SK-MEL-5 (cell line): ENCODE measurements around the gene MAP3K20. TPM values are rescaled to one million over a fixed set of nuclear protein-coding genes. Genes with fewer than 3 reads are reported as not detected.
A peak's percentile ranks its signal among the peaks of the same experiment; 100 is the strongest.
"Not testable (repeated sequence)": the region's sequence is repeated elsewhere in the genome, so short reads cannot be mapped to it uniquely, and the experiment has no call there.

Experiments used
- DNase-seq: peaks from one replicate; pipeline ENCODE4 v3.0.0-alpha.2; 2016; ENCODE audit warnings: low read depth, low spot score
- in situ Hi-C: cut with HindIII; loops from 2 replicates; pipeline ENCODE4 v1.10.0; 2016; ENCODE audit warnings: low sequenced_read_pairs, high pct_unique_total_duplicates, low pct_unique_long_range_greater_than_20kb
- total RNA-seq: library from RNA; depleted of rRNA; stranded (reverse); fragments of >200 nt; shearing (Covaris generic); gene quantifications from 2 replicates; pipeline ENCODE4 v1.2.3, GENCODE V29; 2014

The MAP3K20 gene
- total RNA-seq, 1 experiment from 2014 or later: 11.2 TPM

DNA sequence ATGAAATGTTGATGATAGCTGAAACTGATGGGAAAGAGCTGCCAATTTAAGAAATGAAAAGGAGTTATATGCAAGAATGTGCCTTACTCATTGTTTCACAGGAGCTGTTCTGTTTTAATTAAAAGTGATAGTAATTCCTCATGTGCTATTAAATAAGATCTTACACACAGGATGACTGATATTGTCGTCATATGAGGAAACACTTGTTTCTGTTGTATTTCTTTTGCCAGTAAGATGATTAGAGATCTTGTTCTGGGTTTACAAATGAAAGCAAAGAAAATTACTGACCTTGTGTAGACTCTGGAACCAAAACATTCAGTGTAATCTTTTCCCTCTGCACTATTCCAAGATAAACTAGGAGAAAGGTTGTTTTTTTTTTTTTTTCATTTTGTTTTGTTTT lies 123.6 kb downstream of the MAP3K20 start:
- DNase-seq: no peak
- in situ Hi-C loops: no loop called here

DNA sequence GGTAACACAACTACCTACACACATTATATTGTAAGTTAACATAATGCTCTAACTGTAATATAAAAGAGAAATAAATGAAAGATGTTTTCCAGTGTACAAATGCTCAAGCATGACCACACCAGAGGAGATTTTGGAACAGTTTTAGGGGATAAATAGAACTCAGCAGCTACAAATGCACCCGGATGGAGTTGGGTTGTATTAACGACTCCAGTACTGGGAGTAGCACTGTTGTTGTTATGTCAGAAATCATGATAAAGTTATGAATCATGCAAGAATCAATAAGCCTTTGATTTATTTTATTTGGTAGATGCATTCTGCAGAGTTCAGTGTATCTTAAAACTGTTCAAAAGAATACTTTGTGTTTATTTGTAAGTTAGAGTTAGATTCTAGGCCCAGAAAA lies 126.9 kb downstream of the MAP3K20 start:
- in situ Hi-C loops: no loop called here
- no peak for DNase-seq

DNA sequence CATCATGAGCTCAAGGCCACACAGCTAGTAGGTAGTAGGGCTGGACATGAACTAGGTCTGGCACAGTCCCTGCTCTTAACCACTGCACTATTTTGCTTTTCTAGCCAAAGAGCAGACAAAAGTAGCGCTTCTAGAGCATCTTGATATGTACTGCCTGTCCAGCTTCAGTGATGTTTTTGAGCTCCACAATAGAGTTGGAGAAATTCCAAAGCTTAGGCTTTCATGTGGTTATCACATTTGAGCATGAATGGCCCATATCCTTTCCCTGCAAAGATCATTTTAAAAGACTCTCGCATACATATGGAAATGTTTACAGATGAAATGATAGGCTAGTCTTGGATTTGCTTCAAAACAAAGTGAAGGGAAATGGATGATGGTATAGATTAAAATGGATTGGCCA lies 128.7 kb downstream of the MAP3K20 start:
- DNase-seq: no peak
- in situ Hi-C loops: no loop called here

DNA sequence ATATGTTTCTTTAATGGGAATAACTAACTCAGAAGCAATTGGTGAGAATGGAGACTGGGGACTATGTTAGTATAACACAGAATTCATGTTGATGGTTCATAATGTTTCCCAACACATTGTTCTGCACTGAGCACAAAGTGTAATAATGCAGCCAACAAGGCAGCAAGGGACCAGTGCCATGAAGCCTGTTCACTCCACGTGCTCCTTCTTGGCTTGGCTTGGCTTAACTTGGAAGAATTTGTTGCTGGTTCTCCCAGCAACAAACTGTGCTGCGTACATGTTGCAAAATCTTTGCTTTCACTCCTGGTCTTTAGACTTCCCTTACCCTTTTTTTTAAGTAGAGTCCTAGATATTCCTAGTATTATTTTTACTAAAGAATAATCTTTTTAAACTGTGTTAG lies 129.7 kb downstream of the MAP3K20 start:
- DNase-seq: no peak
- in situ Hi-C loops: no loop called here

DNA sequence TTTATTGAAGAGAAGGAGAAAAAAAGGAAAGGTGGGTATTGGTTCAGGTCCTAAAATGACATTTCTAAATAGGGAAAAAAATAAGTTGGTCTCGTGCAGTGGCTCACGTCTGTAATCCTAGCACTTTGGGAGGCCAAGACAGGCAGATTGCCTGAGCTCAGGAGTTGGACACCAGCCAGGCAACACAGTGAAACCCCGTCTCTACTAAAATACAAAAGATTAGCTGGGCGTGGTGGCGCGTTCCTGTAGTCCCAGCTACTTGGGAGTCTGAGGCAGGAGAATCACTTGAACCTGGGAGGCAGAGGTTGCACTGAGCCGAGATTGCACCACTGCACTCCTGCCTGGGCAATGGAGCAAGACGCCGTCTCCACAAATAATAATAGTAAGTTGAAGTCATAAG lies 131.5 kb downstream of the MAP3K20 start:
- in situ Hi-C loops, DNase-seq: not testable (repeated sequence)

DNA sequence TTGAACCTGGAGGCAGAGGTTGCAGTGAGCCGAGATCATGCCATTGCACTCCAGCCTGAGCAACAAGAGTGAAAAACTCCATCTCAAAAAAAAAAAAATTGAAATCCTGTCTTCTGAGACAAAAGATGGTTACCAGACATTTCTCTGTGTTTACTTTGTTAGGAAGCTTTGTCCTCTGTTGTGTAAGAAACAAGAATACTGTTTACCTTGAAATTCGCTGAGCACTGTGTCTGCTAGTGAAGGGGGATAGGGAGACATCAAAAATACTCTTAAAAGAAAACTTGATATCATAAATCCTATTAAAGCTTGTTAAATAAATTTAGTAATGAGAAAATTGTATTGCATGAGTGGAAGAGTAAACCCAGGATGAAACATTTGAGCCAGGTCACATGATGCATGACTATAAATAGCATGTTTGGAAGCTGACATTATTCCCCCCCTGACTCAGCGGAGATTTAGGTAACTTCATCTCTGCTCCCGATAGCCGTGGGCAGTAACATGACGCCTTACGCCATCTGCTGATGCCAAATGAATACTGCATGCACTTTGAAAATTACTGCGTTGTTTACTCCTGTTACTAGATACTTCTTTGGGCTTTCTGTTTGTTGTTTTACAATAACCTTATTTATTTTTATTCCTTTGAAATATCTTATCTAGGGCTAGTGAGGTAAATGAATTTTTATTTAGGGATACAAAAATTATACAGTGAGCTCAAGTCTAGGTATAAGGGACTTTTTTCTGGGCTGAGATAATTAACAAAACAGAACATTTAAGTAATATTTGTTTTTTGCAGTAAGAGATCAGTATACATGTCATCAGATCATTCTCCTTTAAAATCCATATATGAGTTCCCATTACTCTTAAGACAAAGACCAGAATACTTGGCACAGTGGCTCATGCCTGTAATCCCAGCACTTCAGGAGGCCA lies 134.9 kb downstream of the MAP3K20 start:
- in situ Hi-C loops: no loop called here
- peak; percentile 86 for DNase-seq

DNA sequence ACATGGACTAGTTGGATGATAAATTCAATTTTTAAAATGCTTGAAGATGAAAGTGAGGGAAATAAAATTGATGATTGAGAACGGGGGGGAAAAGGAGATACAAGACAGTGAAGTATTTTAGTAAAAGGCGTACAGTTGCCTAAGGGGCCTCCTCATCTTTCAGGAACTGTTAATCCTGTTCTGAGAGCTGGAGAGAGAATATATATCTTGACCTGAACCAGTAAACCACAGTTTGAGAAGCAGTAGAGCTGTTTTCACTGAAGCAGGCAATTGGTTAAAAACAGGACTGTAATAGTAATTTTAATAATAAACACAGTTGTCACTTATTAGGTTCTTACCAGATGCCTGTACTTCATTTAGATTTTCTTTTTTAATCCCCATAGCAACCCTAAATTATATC lies 137.5 kb downstream of the MAP3K20 start:
- in situ Hi-C loops: no loop called here
- DNase-seq: no peak

DNA sequence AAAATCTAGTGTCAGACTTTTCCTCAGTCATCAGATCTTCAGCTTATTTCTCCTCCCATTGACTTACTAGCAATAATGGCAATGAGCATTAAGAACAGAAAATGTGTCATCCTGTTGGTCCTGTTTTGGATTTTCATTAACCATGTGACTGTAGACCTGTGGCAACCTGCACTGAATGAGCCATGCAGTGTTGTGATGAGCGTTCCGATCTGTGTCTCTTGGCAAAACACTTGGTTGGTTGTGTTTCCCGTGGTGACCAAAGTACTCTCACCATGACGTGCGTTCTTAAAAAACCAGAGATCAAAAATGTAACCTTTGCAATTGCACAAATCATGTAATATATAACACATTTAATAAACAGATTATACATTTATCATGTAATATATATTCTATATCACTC lies 138.6 kb downstream of the MAP3K20 start:
- in situ Hi-C loops: no loop called here
- no peak for DNase-seq

DNA sequence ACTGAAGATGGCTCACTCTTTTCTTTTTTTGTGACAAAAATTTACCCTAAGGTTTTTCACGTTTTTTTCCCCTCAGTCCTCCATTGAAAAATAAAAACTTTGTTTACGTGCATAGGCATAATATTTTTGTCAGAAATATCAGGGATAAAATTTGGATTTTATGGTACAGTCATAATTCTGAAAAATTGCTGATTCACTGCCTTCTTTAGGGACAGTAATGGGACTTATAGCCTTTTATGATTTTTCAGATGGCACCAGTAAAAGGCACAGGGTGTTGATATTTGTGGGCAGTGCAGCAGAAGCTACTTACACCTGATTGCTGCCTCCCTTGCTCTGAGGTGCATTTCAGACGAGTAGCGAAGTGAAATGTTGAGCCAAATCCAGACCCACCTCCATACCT lies 139.7 kb downstream of the MAP3K20 start:
- in situ Hi-C loops: no loop called here
- no peak for DNase-seq

DNA sequence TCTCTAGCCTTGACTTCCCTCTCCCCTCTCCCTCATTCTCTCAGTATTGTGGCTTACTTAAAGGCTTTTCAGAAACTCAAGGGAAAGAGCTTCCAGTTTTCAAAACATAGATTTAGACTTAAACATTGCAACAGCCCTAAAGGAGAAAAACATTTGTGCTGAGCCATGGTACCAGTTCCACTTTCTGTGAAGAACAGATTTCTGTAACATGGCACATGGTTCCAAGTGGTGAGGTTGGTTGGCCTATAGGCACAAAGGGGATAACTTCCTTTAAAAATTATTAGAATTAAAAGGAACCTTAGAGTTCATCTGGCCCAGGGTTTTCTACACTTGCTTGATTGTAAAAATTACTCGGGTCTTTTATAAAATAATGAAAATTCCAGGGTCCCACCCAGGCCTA lies 140.4 kb downstream of the MAP3K20 start:
- in situ Hi-C loops: no loop called here

DNA sequence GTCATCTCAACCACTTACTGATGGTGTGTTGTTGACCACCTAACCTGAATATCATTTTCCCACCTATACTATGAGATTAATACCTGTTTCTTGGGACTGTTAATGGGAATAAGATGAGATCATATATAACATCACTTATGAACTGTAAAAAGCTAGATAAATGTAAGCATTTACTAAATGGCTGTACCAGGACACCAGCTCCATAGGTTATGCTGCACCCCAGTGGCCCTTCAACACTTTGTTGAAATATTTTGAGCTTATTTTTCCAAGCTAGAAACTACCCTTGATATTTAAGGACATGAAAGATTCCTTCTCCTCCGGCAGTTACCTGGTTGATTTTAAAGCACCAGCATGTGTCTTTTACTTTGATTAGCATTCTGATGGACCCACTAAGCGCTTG lies 141.0 kb downstream of the MAP3K20 start:
- no peak for DNase-seq
- in situ Hi-C loops: no loop called here

More for the DNA sequence above, 140.4 kb downstream of the MAP3K20 start:
- no peak for DNase-seq

DNA sequence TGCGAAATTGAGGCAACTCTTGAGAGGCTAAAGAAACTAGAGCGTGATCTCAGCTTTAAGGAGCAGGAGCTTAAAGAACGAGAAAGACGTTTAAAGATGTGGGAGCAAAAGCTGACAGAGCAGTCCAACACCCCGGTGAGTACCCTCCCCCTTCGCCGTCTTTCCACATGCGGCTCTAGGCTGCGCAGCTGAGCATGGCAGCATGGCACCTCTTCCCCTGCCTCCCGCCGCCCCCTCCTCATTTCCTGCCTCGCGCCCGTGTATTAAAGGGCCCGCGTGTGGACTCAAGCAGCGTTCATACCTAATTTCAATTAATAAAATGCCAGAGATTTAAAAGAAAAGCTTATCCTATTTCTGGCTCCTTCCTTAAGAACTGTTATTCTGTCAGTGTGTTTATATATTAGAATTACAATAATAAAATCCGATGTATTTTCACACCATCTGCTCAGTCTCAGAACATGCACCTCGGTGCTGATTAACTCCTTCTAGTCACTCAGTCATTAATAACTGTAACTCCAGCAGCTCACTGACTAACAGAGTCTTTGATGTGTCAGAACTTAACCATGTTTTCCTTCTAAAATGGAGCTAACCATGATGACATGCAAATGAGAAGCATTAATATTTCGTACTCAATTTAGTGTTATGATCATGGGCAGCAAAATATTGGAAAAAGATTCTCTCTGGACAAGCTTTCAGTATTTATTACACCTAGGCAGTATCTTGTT lies 141.6 kb downstream of the MAP3K20 start:
- in situ Hi-C loops: no loop called here
- no peak for DNase-seq

DNA sequence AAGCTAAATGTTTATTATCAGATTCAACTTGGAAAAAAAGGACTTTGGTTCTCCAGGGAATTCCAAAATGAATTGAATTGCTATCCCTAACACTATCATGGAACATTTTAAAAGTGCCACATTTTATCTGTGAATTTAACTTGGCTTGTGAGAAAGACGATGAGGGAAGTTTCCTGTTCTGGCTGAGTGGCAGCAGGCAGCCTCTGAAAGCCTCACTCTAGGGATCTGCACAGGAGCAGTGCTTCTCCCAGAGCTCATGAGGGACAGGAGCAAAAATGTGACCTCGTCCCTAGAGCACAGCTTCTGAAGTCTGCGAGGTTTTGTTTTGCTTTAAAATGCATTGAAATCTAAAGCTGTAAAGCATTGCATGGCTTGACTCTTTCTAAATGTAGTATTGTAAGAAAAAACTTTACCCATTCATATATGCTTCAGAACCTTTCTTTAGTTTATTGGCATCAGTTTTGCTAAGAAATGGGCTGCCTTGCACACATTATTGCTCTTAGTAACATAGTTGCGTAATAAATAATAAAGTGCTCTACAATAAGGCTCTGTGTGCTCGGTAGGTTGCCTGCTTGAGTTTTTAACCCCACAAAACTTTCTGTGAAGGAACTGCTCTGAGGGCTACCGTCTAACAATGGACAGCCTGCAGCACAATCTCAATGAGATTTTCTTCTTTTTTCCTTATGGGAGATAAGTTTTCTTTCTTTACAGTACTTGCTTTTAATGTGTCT lies 142.8 kb downstream of the MAP3K20 start:
- in situ Hi-C loops: no loop called here
- DNase-seq: peak; percentile 84

DNA sequence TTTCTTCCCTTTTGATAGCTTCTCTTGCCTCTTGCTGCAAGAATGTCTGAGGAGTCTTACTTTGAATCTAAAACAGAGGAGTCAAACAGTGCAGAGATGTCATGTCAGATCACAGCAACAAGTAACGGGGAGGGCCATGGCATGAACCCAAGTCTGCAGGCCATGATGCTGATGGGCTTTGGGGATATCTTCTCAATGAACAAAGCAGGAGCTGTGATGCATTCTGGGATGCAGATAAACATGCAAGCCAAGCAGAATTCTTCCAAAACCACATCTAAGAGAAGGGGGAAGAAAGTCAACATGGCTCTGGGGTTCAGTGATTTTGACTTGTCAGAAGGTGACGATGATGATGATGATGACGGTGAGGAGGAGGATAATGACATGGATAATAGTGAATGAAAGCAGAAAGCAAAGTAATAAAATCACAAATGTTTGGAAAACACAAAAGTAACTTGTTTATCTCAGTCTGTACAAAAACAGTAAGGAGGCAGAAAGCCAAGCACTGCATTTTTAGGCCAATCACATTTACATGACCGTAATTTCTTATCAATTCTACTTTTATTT lies 145.6 kb downstream of the MAP3K20 start:
- DNase-seq: peak; percentile 72
- in situ Hi-C loops: no loop called here

DNA sequence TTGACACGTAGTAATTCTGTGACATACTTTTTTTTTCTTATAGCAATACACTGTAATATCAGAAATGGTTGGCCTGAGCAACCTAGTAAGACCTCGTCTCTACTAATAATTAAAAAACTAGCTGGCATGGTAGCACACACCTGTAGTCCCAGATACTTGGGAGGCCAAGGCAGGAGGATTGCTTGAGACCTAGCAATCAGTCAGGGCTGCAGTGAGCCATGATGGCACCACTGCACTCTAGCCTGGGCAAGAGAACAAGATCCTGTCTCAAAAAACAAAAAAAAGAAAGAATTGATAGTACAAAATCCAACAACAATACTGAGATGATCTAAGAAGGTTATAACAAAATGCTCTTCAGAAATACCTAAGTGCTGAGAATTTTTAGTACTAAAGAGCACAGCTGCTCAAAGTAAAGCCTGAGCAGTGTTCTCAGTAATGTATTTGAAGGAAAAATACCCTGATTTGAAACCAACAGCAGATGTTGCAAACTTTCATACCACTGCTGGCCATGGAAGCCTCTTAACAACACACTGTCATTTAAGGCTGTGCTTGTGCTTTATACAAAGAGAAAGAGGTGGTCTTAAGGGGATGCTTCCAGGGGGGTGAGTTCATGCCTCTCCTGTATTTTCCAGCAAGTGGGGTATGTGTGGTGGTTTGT lies 146.4 kb downstream of the MAP3K20 start:
- no peak for DNase-seq
- in situ Hi-C loops: no loop called here

DNA sequence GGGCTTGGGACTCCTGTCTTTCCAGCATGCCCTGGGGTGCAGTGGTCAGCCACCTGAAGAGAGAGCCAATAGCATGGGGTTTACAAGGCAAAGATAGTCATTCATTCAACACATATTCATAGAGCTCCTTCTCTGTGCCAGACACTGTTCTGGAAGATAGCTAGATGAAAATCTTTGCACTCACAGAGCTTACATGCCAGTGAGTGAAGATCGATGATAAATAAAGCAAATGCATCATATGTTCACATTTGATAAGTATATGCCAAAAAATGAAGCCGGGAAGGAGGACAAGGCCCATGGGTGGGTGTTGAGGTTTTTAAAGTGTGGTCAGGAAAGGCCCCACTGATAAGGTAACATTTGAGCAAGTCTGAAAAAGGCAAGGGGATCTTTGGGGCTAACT lies 148.2 kb downstream of the MAP3K20 start:
- in situ Hi-C loops: no loop called here
- DNase-seq: no peak

DNA sequence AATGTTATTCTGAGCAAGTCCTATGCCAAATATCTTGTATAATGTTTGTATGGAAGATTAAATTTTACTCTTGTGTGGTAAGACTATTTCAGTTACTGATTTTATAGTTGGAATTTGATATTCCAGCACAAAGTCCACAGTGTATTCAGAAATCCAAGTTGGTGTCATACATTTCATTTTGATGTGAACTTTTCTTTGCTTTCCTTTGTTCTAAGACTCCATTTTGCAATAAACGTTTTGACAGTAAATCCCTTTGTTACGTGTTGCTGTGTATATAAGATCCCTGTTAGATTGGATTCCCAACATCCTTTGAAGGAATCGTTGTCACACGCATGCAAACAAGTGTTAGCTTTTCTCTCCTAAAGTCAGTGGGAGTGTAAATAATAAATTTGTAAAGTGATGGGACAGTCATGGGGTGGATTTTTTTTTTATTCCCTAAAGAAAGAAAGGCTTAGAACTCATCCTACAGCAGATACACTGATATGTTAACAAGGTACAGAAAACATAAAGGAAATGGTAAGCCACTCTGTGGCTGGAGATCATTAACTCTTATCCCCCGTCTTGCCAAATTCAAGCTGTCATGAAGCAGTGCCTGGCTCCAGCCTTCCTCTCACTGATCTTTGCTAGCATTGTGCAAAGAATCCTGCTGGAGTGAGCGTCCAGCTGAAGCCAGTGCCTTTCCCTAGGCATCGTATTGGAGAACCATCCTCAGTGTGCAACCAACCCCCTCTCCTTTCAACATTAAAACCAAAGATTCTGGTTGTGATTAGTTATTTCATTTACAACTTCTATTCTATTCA lies 151.5 kb downstream of the MAP3K20 start:
- in situ Hi-C loops: no loop called here
- peak; percentile 92 for DNase-seq
